Measurements from ENCODE around the gene SLX4IP. TPM values are rescaled to one million over a fixed set of nuclear protein-coding genes. Genes with fewer than 3 reads are reported as not detected.

The SLX4IP gene
- total and polyA plus RNA-seq, 12 donors = 2.8 to 8.2 (median 4.8) TPM

DNA sequence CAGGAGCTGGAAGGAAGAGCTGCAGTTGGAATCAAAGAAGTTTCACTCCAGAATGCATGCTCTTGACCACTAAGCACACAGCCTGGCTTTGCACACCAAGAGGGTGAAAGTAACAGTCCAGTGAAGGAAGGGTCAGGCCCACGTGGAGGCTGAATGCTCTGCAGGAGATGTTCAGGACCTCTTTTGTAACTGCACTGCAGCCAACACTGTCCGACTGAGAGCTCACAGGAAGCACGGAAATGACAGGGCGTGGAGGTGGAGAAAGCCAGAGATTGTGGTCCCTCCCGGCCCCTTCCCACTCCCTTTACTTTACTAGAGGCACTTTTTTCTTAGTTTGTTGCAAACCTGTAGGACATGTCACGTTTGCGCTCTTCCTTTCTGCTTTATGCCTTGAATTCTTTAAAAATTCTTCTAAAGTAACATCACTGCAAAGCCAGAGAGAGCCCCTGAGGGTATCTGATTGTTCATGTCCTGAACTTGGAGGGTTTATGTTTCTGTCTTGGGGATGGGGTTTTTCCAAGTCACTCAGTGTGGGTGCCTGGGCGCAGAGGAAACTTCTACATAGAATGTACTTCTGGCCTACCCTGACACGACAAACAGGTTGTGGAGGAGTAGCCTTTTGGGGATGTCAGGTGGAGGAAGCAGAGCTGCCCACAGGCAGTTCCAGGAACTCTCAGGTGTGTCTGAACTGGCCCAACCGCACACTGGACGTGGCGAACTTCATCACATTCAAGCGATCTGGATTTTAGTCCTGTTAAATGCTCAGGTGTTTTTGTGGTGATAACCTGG, 197.8 kb downstream of the SLX4IP start:
- H3K4me1 ChIP-seq (replicated peaks in 1 of 2) = peaks cover 0 to 10% of the 10 kb centered on the region in 2 donors
- intact Hi-C loops (cut with DNase I) = no loop called here
- WGBS, 4 donors = 85 to 91% (median 86%) methylated on average over 13 of the region's 13 CpGs
- TF ChIP-seq, protein P1, sequence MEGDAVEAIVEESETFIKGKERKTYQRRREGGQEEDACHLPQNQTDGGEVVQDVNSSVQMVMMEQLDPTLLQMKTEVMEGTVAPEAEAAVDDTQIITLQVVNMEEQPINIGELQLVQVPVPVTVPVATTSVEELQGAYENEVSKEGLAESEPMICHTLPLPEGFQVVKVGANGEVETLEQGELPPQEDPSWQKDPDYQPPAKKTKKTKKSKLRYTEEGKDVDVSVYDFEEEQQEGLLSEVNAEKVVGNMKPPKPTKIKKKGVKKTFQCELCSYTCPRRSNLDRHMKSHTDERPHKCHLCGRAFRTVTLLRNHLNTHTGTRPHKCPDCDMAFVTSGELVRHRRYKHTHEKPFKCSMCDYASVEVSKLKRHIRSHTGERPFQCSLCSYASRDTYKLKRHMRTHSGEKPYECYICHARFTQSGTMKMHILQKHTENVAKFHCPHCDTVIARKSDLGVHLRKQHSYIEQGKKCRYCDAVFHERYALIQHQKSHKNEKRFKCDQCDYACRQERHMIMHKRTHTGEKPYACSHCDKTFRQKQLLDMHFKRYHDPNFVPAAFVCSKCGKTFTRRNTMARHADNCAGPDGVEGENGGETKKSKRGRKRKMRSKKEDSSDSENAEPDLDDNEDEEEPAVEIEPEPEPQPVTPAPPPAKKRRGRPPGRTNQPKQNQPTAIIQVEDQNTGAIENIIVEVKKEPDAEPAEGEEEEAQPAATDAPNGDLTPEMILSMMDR (IDR thresholded peaks at IDR 0.05) = no peak
- no peak for TF ChIP-seq POLR2A (IDR thresholded peaks at IDR 0.05)
- no peaks in the 10 kb centered on the region for H3K9me3 ChIP-seq (replicated peaks in 1 of 3)
- DNase-seq = no peak
- H3K4me3 ChIP-seq = no peak overlapping the region
- no peaks in the 10 kb centered on the region for H3K27me3 ChIP-seq
- no peak overlapping the region for H3K27ac ChIP-seq
- no peaks in the 10 kb centered on the region for H3K36me3 ChIP-seq (replicated peaks in 1 of 2)

DNA sequence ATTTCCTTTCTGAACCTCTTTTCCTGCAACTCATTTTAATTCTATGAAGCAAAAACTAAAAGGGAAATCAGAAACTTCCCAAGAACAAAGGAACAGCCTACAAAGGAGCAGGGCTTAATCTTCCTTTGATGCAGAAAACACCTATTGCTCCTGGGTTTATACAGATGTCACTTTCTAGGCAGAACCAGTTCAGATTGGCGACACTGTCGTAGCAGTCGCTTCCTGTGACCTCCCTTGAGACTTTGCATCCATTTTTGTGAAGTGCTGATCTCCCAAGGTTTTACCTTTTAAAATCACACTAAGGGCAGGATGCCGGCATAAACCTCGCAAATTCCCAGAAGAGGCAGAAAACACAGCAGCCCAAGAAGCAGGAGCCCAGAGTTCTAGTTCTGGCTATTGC, 198.6 kb downstream of the SLX4IP start:
- H3K36me3 ChIP-seq (replicated peaks in 1 of 2) = no peaks in the 10 kb centered on the region
- WGBS, 4 donors = 93 to 96% (median 95%) methylated on average over 5 of the region's 5 CpGs
- no peak overlapping the region for H3K4me3 ChIP-seq
- no peak for DNase-seq
- intact Hi-C loops (cut with DNase I) = no loop called here
- H3K4me1 ChIP-seq (replicated peaks in 1 of 2) = peaks cover 0 to 10% of the 10 kb centered on the region in 2 donors
- H3K9me3 ChIP-seq (replicated peaks in 1 of 3) = no peaks in the 10 kb centered on the region
- no peak overlapping the region for H3K27ac ChIP-seq
- TF ChIP-seq, protein P1 (IDR thresholded peaks at IDR 0.05) = no peak
- TF ChIP-seq POLR2A (IDR thresholded peaks at IDR 0.05) = no peak
- H3K27me3 ChIP-seq = no peaks in the 10 kb centered on the region

DNA sequence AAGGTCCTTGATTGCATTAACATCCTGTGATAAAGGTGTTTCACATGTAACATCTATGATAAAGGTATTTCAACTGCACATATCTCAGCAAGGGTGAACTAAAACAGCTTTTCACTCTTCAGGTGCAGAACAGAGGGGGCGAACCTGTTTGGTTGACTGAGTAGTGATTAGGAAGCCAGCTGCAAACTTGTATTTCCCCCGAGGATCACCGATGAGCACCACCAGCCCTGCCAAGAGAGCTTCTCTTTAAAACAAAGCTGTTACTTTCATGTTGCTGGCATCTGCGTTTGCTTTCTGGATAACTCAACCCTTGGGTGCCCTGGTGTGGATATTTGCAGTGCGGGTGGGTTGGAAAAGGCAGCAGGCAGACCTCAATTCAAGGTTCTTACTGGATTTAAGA, 199.1 kb downstream of the SLX4IP start:
- H3K27ac ChIP-seq = no peak overlapping the region
- TF ChIP-seq, protein P1 (IDR thresholded peaks at IDR 0.05) = no peak
- no peaks in the 10 kb centered on the region for H3K27me3 ChIP-seq
- WGBS, 4 donors = 81 to 93% (median 88%) methylated on average over 5 of the region's 5 CpGs
- no peak for DNase-seq
- intact Hi-C loops (cut with DNase I) = no loop called here
- no peak overlapping the region for H3K4me3 ChIP-seq
- peaks cover 0 to 10% of the 10 kb centered on the region in 2 donors for H3K4me1 ChIP-seq (replicated peaks in 1 of 2)
- H3K36me3 ChIP-seq (replicated peaks in 1 of 2) = peaks cover 0 to 1% of the 10 kb centered on the region in 2 donors
- H3K9me3 ChIP-seq (replicated peaks in 1 of 3) = no peaks in the 10 kb centered on the region

DNA sequence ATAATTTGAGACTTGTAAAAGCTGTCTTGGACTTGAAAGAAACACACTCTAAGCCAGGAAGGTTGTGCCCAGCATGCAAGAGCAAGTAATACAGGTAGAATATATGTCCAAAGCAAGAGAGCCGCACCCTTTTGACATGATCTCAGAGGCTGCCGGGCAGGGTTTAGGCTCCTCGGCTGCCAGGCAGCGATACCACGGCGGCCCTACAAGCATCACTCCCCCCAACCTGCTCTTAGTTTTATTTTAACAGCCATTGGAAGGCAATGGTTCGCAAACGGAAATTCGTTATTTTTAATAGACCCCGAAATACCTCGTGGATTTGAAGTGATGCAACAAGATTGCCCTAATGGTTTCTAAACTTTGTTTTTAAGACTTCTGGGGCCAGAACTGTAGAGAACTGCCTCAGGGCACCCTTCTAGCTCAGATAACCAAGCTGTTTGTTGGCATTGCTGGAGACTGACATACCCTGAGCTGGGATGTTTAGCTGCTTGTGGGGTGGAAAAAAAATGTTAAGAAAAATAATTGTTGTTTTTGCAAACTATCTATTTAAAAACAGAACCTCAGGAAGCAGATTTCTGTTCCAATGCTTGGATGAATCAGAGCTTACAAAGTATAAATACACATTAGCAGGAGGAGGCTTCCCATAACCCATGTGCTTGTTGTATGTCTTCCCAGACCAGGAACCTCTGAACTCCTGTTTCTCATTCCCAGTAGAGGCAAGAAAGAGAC, 199.7 kb downstream of the SLX4IP start:
- H3K4me1 ChIP-seq (replicated peaks in 1 of 2) = peaks cover 0 to 10% of the 10 kb centered on the region in 2 donors
- whole genome bisulfite sequencing, 4 donors = 72 to 87% (median 78%) methylated on average over 11 of the region's 11 CpGs
- intact Hi-C loops (cut with DNase I) = no loop called here
- peaks cover 0 to 7% of the 10 kb centered on the region in 2 donors for H3K36me3 ChIP-seq (replicated peaks in 1 of 2)
- peak overlapping the region in 2 of 5 donors; percentile 21 to 28 for H3K27ac ChIP-seq
- H3K4me3 ChIP-seq = no peak overlapping the region
- H3K9me3 ChIP-seq (replicated peaks in 1 of 3) = no peaks in the 10 kb centered on the region
- no peaks in the 10 kb centered on the region for H3K27me3 ChIP-seq
- TF ChIP-seq, protein P1 (IDR thresholded peaks at IDR 0.05) = no peak
- TF ChIP-seq POLR2A (IDR thresholded peaks at IDR 0.05) = no peak
- DNase-seq = no peak

All from adrenal gland (tissue), 12 donors.